GM12878 (cell line): Measurements from ENCODE around the gene HEYL. TPM values are rescaled to one million over a fixed set of nuclear protein-coding genes. Genes with fewer than 3 reads are reported as not detected.

Source experiments
- ATAC-seq: fragments of 200-7000 bp; cut with Tn5 transposase; 3 replicates; pipeline ENCODE4 v1.9.1; 2020; ENCODE audit warnings: mild to moderate bottlenecking, moderate library complexity
- BruUV-seq: library from RNA; stranded (reverse); fragments of 400-500 nt; replicated peaks from 2 replicates; lab custom pipeline; 2021; lab: Mats Ljungman, UMichigan
- CTCF ChIA-PET: fragments of 300-600 bp; sonication (Branson Sonifier 250); formaldehyde crosslinking; extraction: SDS; loops from one replicate; lab custom pipeline; 2021; ENCODE audit warnings: inconsistent platforms; lab: Yijun Ruan, JAX
- POLR2A ChIA-PET: fragments of 350-600 bp; formaldehyde crosslinking; extraction: SDS; loops from one replicate; lab custom pipeline; 2021; ENCODE audit warnings: inconsistent platforms; lab: Charles Lee
- RAD21 ChIA-PET: fragments of 300-600 bp; sonication (Branson Sonifier 250); formaldehyde crosslinking; loops from one replicate; lab custom pipeline; 2023; ENCODE audit warnings: antibody characterized with exemption; ENCODE audit not compliant: unreplicated experiment; lab: Charles Lee
- SMC1A ChIA-PET: fragments of 300-600 bp; sonication (Branson Sonifier 250); formaldehyde crosslinking; loops from one replicate; lab custom pipeline; 2023; ENCODE audit not compliant: unreplicated experiment, uncharacterized antibody; lab: Charles Lee
- DNase-seq: peaks from one replicate; pipeline ENCODE4 v3.0.0-alpha.2; 2011; ENCODE audit warnings: low read depth, low spot score
- FAIRE-seq: peaks from 3 replicates; lab custom pipeline; 2011; peaks lifted over from hg19 to GRCh38; lab: Jason Lieb, UNC
- H2AFZ ChIP-seq: 2 replicates; pipeline ENCODE4 v1.6.0; 2011; ENCODE audit warnings: low read depth, low read length, control low read depth; ENCODE audit not compliant: control insufficient read depth
- H3K27ac ChIP-seq: 2 replicates; pipeline ENCODE4 v1.5.1; 2011; ENCODE audit warnings: control low read depth; ENCODE audit not compliant: control insufficient read depth, insufficient read depth
- H3K27me3 ChIP-seq, 2 experiments: replicated peaks in 1 of 2; 2 replicates each; pipeline versions ENCODE4 v1.6.0 to v1.6.1; 2011; ENCODE audit warnings: low read length in 1 of 2; ENCODE audit not compliant: control insufficient read depth in 2 of 2, insufficient read depth in 2 of 2
- H3K36me3 ChIP-seq, 2 experiments: 2 replicates each; pipeline ENCODE4 v1.5.1; 2011; ENCODE audit warnings: low read length in 1 of 2; ENCODE audit not compliant: control insufficient read depth in 2 of 2, insufficient read depth in 2 of 2
- H3K4me1 ChIP-seq: 2 replicates; pipeline ENCODE4 v1.6.1; 2011; ENCODE audit warnings: mild to moderate bottlenecking, low read length, moderate library complexity, mixed read lengths; ENCODE audit not compliant: control insufficient read depth, insufficient read depth
- H3K4me2 ChIP-seq: 2 replicates; pipeline ENCODE4 v1.6.0; 2011; ENCODE audit warnings: control low read depth; ENCODE audit not compliant: control insufficient read depth, insufficient read depth
- H3K4me3 ChIP-seq: fragments of 200-600 bp; sonication (generic); 2 replicates; pipeline ENCODE4 v1.5.1; 2016
- H3K79me2 ChIP-seq: 2 replicates; pipeline ENCODE4 v1.6.0; 2011; ENCODE audit warnings: low read length; ENCODE audit not compliant: control insufficient read depth, insufficient read depth
- H3K9ac ChIP-seq: 2 replicates; pipeline ENCODE4 v1.8.0; 2011; ENCODE audit warnings: low read length, control low read depth, mixed read lengths; ENCODE audit not compliant: control insufficient read depth, insufficient read depth
- H3K9me3 ChIP-seq: replicated peaks from 3 replicates; pipeline ENCODE4 v1.5.1; 2011; ENCODE audit warnings: mild to moderate bottlenecking, low read length; ENCODE audit not compliant: control insufficient read depth, insufficient read depth
- H4K20me1 ChIP-seq: 2 replicates; pipeline ENCODE4 v1.6.0; 2011; ENCODE audit not compliant: control insufficient read depth, insufficient read depth
- BMI1 ChIP-seq: fragments of 450-650 bp; IDR thresholded peaks from 2 replicates; pipeline ENCODE4 v1.6.1; 2016; ENCODE audit warnings: mild to moderate bottlenecking, moderate library complexity, borderline replicate concordance
- CBX3 ChIP-seq: fragments of 200-600 bp; sonication (generic); IDR thresholded peaks from 2 replicates; pipeline ENCODE4 v1.6.1; 2016; ENCODE audit warnings: low read depth, borderline replicate concordance
- CEBPB ChIP-seq, 2 experiments: fragments of 150-350 bp in 1 of 2; IDR thresholded peaks; 2 replicates each; pipeline ENCODE4 v1.6.1; 2012 to 2014; ENCODE audit warnings: low read depth in 2 of 2, low read length in 2 of 2, borderline replicate concordance in 1 of 2, inconsistent platforms in 1 of 2
- CHD1 ChIP-seq: IDR thresholded peaks from 2 replicates; pipeline ENCODE4 v1.6.1; 2012; ENCODE audit warnings: low read depth, low read length, improper control_type of control experiment
- CREM ChIP-seq: IDR thresholded peaks from 2 replicates; pipeline ENCODE4 v1.6.1; 2014; ENCODE audit warnings: antibody characterized with exemption, low read depth
- E2F4 ChIP-seq: IDR thresholded peaks from 2 replicates; pipeline ENCODE4 v1.6.1; 2012; ENCODE audit warnings: low read depth, low read length, improper control_type of control experiment
- E4F1 ChIP-seq: fragments of 450-650 bp; IDR thresholded peaks from 2 replicates; pipeline ENCODE4 v1.6.1; 2018; ENCODE audit warnings: borderline replicate concordance, mild to moderate bottlenecking; ENCODE audit not compliant: partially characterized antibody
- EGR1 ChIP-seq, 2 experiments: IDR thresholded peaks; 1 replicate in 1 of 2; 2 replicates in 1 of 2; pipeline ENCODE4 v1.6.1; 2011 to 2012; ENCODE audit warnings: low read depth in 2 of 2, low read length in 2 of 2, borderline replicate concordance in 1 of 2, mild to moderate bottlenecking in 1 of 2, moderate library complexity in 1 of 2
- HDAC6 ChIP-seq: fragments of 200-600 bp; sonication (generic); IDR thresholded peaks from one replicate; pipeline ENCODE4 v1.8.0; 2017; ENCODE audit warnings: antibody characterized with exemption; ENCODE audit not compliant: unreplicated experiment
- MLLT1 ChIP-seq: fragments of 450-650 bp; IDR thresholded peaks from 2 replicates; pipeline ENCODE4 v1.6.1; 2016; ENCODE audit warnings: mild to moderate bottlenecking
- MYC ChIP-seq: IDR thresholded peaks from 2 replicates; pipeline ENCODE4 v1.6.1; 2011; ENCODE audit warnings: mild to moderate bottlenecking, low read length, moderate library complexity, inconsistent platforms; ENCODE audit not compliant: insufficient read depth, insufficient replicate concordance, insufficient read length, severe bottlenecking
- NFYA ChIP-seq: IDR thresholded peaks from 2 replicates; pipeline ENCODE4 v1.6.1; 2011; ENCODE audit warnings: low read depth, mild to moderate bottlenecking, low read length, improper control_type of control experiment, borderline replicate concordance
- POU2F2 ChIP-seq: IDR thresholded peaks from 3 replicates; pipeline ENCODE4 v1.6.1; 2011; ENCODE audit warnings: low read depth, mild to moderate bottlenecking, low read length, borderline replicate concordance
- SMARCA5 ChIP-seq: fragments of 450-650 bp; IDR thresholded peaks from 2 replicates; pipeline ENCODE4 v1.6.1; 2017; ENCODE audit warnings: mild to moderate bottlenecking
- SP1 ChIP-seq: IDR thresholded peaks from one replicate; pipeline ENCODE4 v1.6.1; 2011; ENCODE audit warnings: low read depth, low read length
- STAT1 ChIP-seq: fragments of 450-650 bp; conservative IDR thresholded peaks from 2 replicates; pipeline ENCODE4 v1.6.1; 2014; ENCODE audit warnings: antibody characterized with exemption, mild to moderate bottlenecking
- TCF3 ChIP-seq: IDR thresholded peaks from 2 replicates; pipeline ENCODE4 v1.6.1; 2012; ENCODE audit warnings: low read depth, mild to moderate bottlenecking, low read length, borderline replicate concordance; ENCODE audit not compliant: insufficient read depth
- ZNF274 ChIP-seq: IDR thresholded peaks from one replicate; pipeline ENCODE4 v1.8.0; 2011; ENCODE audit not compliant: insufficient read length, insufficient read depth
- WGBS: methylation state at CpG from one replicate; pipeline ENCODE4 v1.1.6; 2016; ENCODE audit warnings: low lambda C conversion rate; ENCODE audit not compliant: insufficient replicate concordance, insufficient coverage; ENCODE audit errors: missing lambda C conversion rate; 5-methylcytosine and 5-hydroxymethylcytosine counted together
- in situ Hi-C: fragments of 300-500 bp; cut with MboI; formaldehyde crosslinking; loops from 9 replicates; pipeline ENCODE4 v1.14.3; 2018; ENCODE audit warnings: mixed read lengths
- intact Hi-C: fragments of 100-400 bp; cut with micrococcal nuclease; formaldehyde crosslinking; loops from one replicate; pipeline ENCODE4 v1.14.2; 2022; ENCODE audit not compliant: unreplicated experiment
- polyA plus RNA-seq, 11 experiments: library from polyadenylated mRNA; depleted of rRNA in 4 of 11; unstranded in 6 of 11; stranded (reverse) in 5 of 11; fragments of >200 nt; fragmentation: Nextera tagmentation in 4 of 11; fragmentation: Illumina TruSeq in 1 of 11; extraction: Ambion mirVana in 4 of 11; extraction: Trizol in 1 of 11; gene quantifications; 1 replicate in 1 of 11; 2 replicates in 10 of 11; pipeline versions ENCODE4 v1.2.1 to v1.2.3, GENCODE V29; 2011 to 2016; ENCODE audit warnings: inconsistent platforms in 2 of 11, missing spikeins in 2 of 11, low read depth in 1 of 11
- total RNA-seq, 4 experiments: library from RNA; depleted of rRNA in 3 of 4; stranded (reverse); fragments of >200 nt in 3 of 4; fragmentation: Illumina TruSeq in 1 of 4; extraction: Trizol in 1 of 4; gene quantifications; 2 replicates each; pipeline versions ENCODE4 v1.2.1 to v1.2.3, GENCODE V29; 2013 to 2021

The HEYL gene
- total and polyA plus RNA-seq, 10 of the 15 experiments (the other 5 are each of a cell fraction or from before 2014, with no cell fraction given): under 0.01 to 0.04 TPM; not detected in 8

GRCh38 chr1:39585933-39586332, 53.5 kb downstream of the HEYL start:
- H3K4me2 ChIP-seq: no peak overlapping the region
- H3K27ac ChIP-seq: no peak overlapping the region
- H3K36me3 ChIP-seq: no peaks in the 10 kb centered on the region
- no peak overlapping the region for H3K9ac ChIP-seq
- POLR2A ChIA-PET: interaction anchor here (0.6 kb wide), 1 partner anchor 53 kb away, joined by 3 read pairs; no protein-coding TSS in a partner anchor
- no peak for FAIRE-seq
- H2AFZ ChIP-seq: no peak overlapping the region
- no peak for ATAC-seq
- no peak overlapping the region for H3K4me3 ChIP-seq
- CTCF ChIA-PET: no interaction called here
- H4K20me1 ChIP-seq: no peaks in the 10 kb centered on the region
- no peaks in the 10 kb centered on the region for H3K79me2 ChIP-seq
- no TSS peak for BruUV-seq
- no peaks in the 10 kb centered on the region for H3K27me3 ChIP-seq
- intact Hi-C loops: no loop called here
- RAD21 ChIA-PET: no interaction called here
- H3K4me1 ChIP-seq: peaks cover 7% of the 10 kb centered on the region; the same call in 1 of the 2 replicates
- no peaks in the 10 kb centered on the region for H3K9me3 ChIP-seq
- 87% methylated on average over 7 of the region's 7 CpGs for WGBS
- SMC1A ChIA-PET: interaction anchor here (0.8 kb wide), 1 partner anchor 361 kb away, joined by 3 read pairs; no protein-coding TSS in a partner anchor
- in situ Hi-C loops: no loop called here
- TF ChIP-seq CHD1: no peak
- TF ChIP-seq CEBPB (IDR thresholded peaks at IDR 0.05; ENCODE audit: borderline replicate concordance in 1 of 2, low read depth in 2 of 2, low read length in 2 of 2): no peak
- TF ChIP-seq SP1: no peak
- no peak for TF ChIP-seq ZNF274
- no peak for TF ChIP-seq MLLT1
- TF ChIP-seq STAT1: no peak
- TF ChIP-seq E4F1: no peak
- TF ChIP-seq NFYA: no peak
- TF ChIP-seq BMI1: no peak
- no peak for TF ChIP-seq TCF3
- TF ChIP-seq E2F4: no peak
- TF ChIP-seq CREM: no peak
- TF ChIP-seq POU2F2: no peak
- TF ChIP-seq EGR1 (IDR thresholded peaks at IDR 0.05; ENCODE audit: borderline replicate concordance in 1 of 2, low read depth in 2 of 2, low read length in 2 of 2): no peak
- TF ChIP-seq CBX3: no peak
- no peak for TF ChIP-seq SMARCA5
- TF ChIP-seq HDAC6: no peak
- no peak for TF ChIP-seq MYC
- TF ChIP-seq, all 136 proteins: peak for 0
- DNase-seq: no peak
